K562 (cell line): ENCODE measurements around the gene CD300LB. TPM values are rescaled to one million over a fixed set of nuclear protein-coding genes. Genes with fewer than 3 reads are reported as not detected.

Experiments
- ATAC-seq: fragments of 200-7000 bp; cut with Tn5 transposase; 3 replicates; pipeline ENCODE4 v1.9.1; 2020; ENCODE audit warnings: moderate library complexity
- BruUV-seq: library from RNA; stranded (reverse); fragments of 400-500 nt; replicated peaks from 2 replicates; lab custom pipeline; 2021; lab: Mats Ljungman, UMichigan
- CTCF ChIA-PET: fragments of 300-600 bp; formaldehyde crosslinking; extraction: SDS; loops from one replicate; lab custom pipeline; 2021; ENCODE audit warnings: low intra/inter-chr PET ratio; lab: Yijun Ruan, JAX
- POLR2A ChIA-PET: fragments of 300-600, 350-650 bp; sonication (Branson Sonifier 250); formaldehyde crosslinking; extraction: SDS; loops from one replicate; lab custom pipeline; 2021; ENCODE audit warnings: antibody characterized with exemption, inconsistent platforms; lab: Yijun Ruan, JAX
- DNase-seq, 4 experiments: peaks; one replicate each; pipeline versions ENCODE4 v3.0.0 to v3.0.0-alpha.2; 2011 to 2018; ENCODE audit warnings: low spot score in 3 of 4, mixed read lengths in 3 of 4; ENCODE audit errors: extremely low read depth in 1 of 4
- FAIRE-seq: peaks from 2 replicates; lab custom pipeline; 2011; peaks lifted over from hg19 to GRCh38; lab: Jason Lieb, UNC
- H2AFZ ChIP-seq: 2 replicates; pipeline ENCODE4 v1.6.0; 2011; ENCODE audit warnings: low read depth, low read length, control low read depth, inconsistent platforms
- H3K27ac ChIP-seq: fragments of 200-600 bp; 3 replicates; pipeline ENCODE4 v1.8.0; 2011; ENCODE audit warnings: low read depth, mild to moderate bottlenecking, control low read depth, inconsistent platforms, low read length, moderate library complexity, mixed read lengths; ENCODE audit errors: extremely low read depth
- H3K27me3 ChIP-seq, 2 experiments: fragments of 300-600 bp in 1 of 2; 2 replicates in 1 of 2; 3 replicates in 1 of 2; pipeline versions ENCODE4 v1.6.0 to v1.8.0; 2011; ENCODE audit warnings: inconsistent platforms in 2 of 2, low read length in 2 of 2, mild to moderate bottlenecking in 1 of 2, mixed read lengths in 1 of 2, moderate library complexity in 1 of 2; ENCODE audit not compliant: control insufficient read depth in 2 of 2, insufficient read depth in 2 of 2
- H3K36me3 ChIP-seq: fragments of 300-600 bp; 3 replicates; pipeline ENCODE4 v1.8.0; 2011; ENCODE audit warnings: mild to moderate bottlenecking, low read length, inconsistent platforms; ENCODE audit not compliant: control insufficient read depth, insufficient read depth
- H3K4me1 ChIP-seq, 2 experiments: fragments of 200-600 bp in 1 of 2; replicated peaks in 1 of 2; 2 replicates in 1 of 2; 3 replicates in 1 of 2; pipeline versions ENCODE4 v1.5.1 to v1.8.0; 2011; ENCODE audit warnings: inconsistent platforms in 2 of 2, low read length in 2 of 2, mild to moderate bottlenecking in 1 of 2, mixed read lengths in 1 of 2, moderate library complexity in 1 of 2; ENCODE audit not compliant: control insufficient read depth in 2 of 2, insufficient read depth in 2 of 2
- H3K4me2 ChIP-seq: 2 replicates; pipeline ENCODE4 v1.6.1; 2011; ENCODE audit warnings: low read length, control low read depth, inconsistent platforms, mixed read lengths; ENCODE audit not compliant: insufficient read depth
- H3K4me3 ChIP-seq: fragments of 200-600 bp; sonication (generic), shearing (Covaris generic); 2 replicates; pipeline ENCODE4 v1.5.1; 2016; ENCODE audit warnings: control low read depth, inconsistent platforms
- H3K79me2 ChIP-seq: fragments of 200-600 bp; 3 replicates; pipeline ENCODE4 v1.8.0; 2011; ENCODE audit warnings: low read length, inconsistent platforms; ENCODE audit not compliant: control insufficient read depth, insufficient read depth
- H3K9ac ChIP-seq, 2 experiments: 2 replicates each; pipeline versions ENCODE4 v1.6.0 to v1.6.1; 2011; ENCODE audit warnings: low read depth in 2 of 2, low read length in 2 of 2, control low read depth in 1 of 2, inconsistent platforms in 1 of 2, mild to moderate bottlenecking in 1 of 2, mixed read lengths in 1 of 2; ENCODE audit not compliant: insufficient read depth in 1 of 2
- H3K9me1 ChIP-seq: one replicate; pipeline ENCODE4 v1.6.0; 2011; ENCODE audit warnings: inconsistent platforms, mild to moderate bottlenecking, low read length, moderate library complexity; ENCODE audit not compliant: control insufficient read depth, insufficient read depth
- H3K9me3 ChIP-seq: replicated peaks from 2 replicates; pipeline ENCODE4 v1.5.1; 2011; ENCODE audit warnings: low read depth, low read length, inconsistent platforms; ENCODE audit not compliant: control insufficient read depth, insufficient read depth
- H4K20me1 ChIP-seq: replicated peaks from 2 replicates; pipeline ENCODE4 v1.6.1; 2011; ENCODE audit warnings: low read length, inconsistent platforms, mixed read lengths; ENCODE audit not compliant: control insufficient read depth, insufficient read depth
- GATAD2B ChIP-seq: fragments of 450-650 bp; IDR thresholded peaks from 2 replicates; pipeline ENCODE4 v1.6.1; 2017; ENCODE audit warnings: mild to moderate bottlenecking, borderline replicate concordance
- JUND ChIP-seq, 2 experiments: IDR thresholded peaks; 2 replicates in 1 of 2; 3 replicates in 1 of 2; pipeline ENCODE4 v1.6.1; 2011; ENCODE audit warnings: borderline replicate concordance in 2 of 2, low read depth in 2 of 2, low read length in 2 of 2, improper control_type of control experiment in 1 of 2, missing biosample characterization in 1 of 2, missing genetic modification characterization in 1 of 2, missing genetic modification reagents in 1 of 2
- KDM5B ChIP-seq: fragments of 200-600 bp; sonication (generic); IDR thresholded peaks from 2 replicates; pipeline ENCODE4 v1.6.1; 2012; ENCODE audit warnings: low read depth, mild to moderate bottlenecking, moderate library complexity, low read length, control low read depth, inconsistent platforms; ENCODE audit not compliant: insufficient replicate concordance
- SMARCE1 ChIP-seq: fragments of 450-650 bp; IDR thresholded peaks from 2 replicates; pipeline ENCODE4 v1.7.1; 2016; ENCODE audit warnings: mild to moderate bottlenecking
- SMC3 ChIP-seq: conservative IDR thresholded peaks from 2 replicates; pipeline ENCODE4 v1.6.1; 2011; ENCODE audit warnings: low read depth, low read length, improper control_type of control experiment; ENCODE audit not compliant: insufficient read depth
- TEAD1 ChIP-seq, 2 experiments: fragments of 450-650 bp in 1 of 2; sonication (generic) in 1 of 2; formaldehyde crosslinking; IDR thresholded peaks; 2 replicates each; pipeline versions ENCODE4 v1.4.0 to v1.8.0; 2020 to 2022; ENCODE audit warnings: mild to moderate bottlenecking in 2 of 2, missing genetic modification reagents in 1 of 2
- ZFP36 ChIP-seq: fragments of 150-350 bp; IDR thresholded peaks from 2 replicates; pipeline ENCODE4 v1.6.1; 2018; ENCODE audit warnings: low read length, low read depth; ENCODE audit not compliant: partially characterized antibody
- WGBS: fragments of 100-300 bp; shearing (Covaris generic); methylation state at CpG from one replicate; pipeline ENCODE4 v1.1.6; 2016; ENCODE audit warnings: low coverage, mixed read lengths; ENCODE audit not compliant: insufficient coverage; ENCODE audit errors: missing lambda C conversion rate; 5-methylcytosine and 5-hydroxymethylcytosine counted together
- in situ Hi-C: fragments of 300-500 bp; cut with MboI; formaldehyde crosslinking; loops from 4 replicates; pipeline ENCODE4 v1.15.0; 2018; ENCODE audit warnings: inconsistent platforms, mixed read lengths
- intact Hi-C: fragments of 100-400 bp; cut with micrococcal nuclease; formaldehyde crosslinking; loops from 2 replicates; pipeline ENCODE4 v1.14.2; 2022
- polyA plus RNA-seq, 8 experiments: library from polyadenylated mRNA; depleted of rRNA in 4 of 8; stranded (reverse) in 5 of 8; unstranded in 3 of 8; fragments of >200 nt; fragmentation: Nextera tagmentation in 2 of 8; fragmentation: Illumina TruSeq in 1 of 8; extraction: Ambion mirVana in 2 of 8; extraction: Trizol in 1 of 8; gene quantifications; 2 replicates each; pipeline versions ENCODE4 v1.2.1 to v1.2.3, GENCODE V29; 2011 to 2014; ENCODE audit warnings: inconsistent platforms in 1 of 8, missing spikeins in 1 of 8
- total RNA-seq, 7 experiments: library from RNA; depleted of rRNA in 6 of 7; stranded (reverse); fragments of >200 nt in 6 of 7; fragmentation: Illumina TruSeq in 2 of 7; extraction: Trizol in 2 of 7; gene quantifications; 2 replicates each; pipeline versions ENCODE4 v1.2.1 to v1.2.3, GENCODE V29; 2011 to 2021; ENCODE audit warnings: low replicate concordance in 1 of 7
- TF ChIP-seq, protein P1 (sequence below): fragments of 450-650 bp; conservative IDR thresholded peaks from 2 replicates; pipeline ENCODE4 v1.6.1; 2016; ENCODE audit warnings: missing genetic modification characterization, low read depth, mild to moderate bottlenecking, control low read depth, missing compliant biosample characterization
- TF ChIP-seq, protein P2 (sequence below): sonication (generic); formaldehyde crosslinking; IDR thresholded peaks from 2 replicates; pipeline ENCODE4 v1.8.0; 2022; ENCODE audit warnings: missing genetic modification reagents, mild to moderate bottlenecking, borderline replicate concordance
- TF ChIP-seq, protein P3 (sequence below): fragments of 450-650 bp; formaldehyde crosslinking; IDR thresholded peaks from 2 replicates; pipeline ENCODE4 v1.4.0; 2020; ENCODE audit warnings: mild to moderate bottlenecking, moderate library complexity

CD300LB gene
- total and polyA plus RNA-seq, 9 of the 15 experiments (the other 6 are each of a cell fraction or from before 2014, with no cell fraction given): not detected

- TF ChIP-seq, protein P1, sequence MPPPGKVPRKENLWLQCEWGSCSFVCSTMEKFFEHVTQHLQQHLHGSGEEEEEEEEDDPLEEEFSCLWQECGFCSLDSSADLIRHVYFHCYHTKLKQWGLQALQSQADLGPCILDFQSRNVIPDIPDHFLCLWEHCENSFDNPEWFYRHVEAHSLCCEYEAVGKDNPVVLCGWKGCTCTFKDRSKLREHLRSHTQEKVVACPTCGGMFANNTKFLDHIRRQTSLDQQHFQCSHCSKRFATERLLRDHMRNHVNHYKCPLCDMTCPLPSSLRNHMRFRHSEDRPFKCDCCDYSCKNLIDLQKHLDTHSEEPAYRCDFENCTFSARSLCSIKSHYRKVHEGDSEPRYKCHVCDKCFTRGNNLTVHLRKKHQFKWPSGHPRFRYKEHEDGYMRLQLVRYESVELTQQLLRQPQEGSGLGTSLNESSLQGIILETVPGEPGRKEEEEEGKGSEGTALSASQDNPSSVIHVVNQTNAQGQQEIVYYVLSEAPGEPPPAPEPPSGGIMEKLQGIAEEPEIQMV: no peak
Observed at GRCh38 chr17:74497471-74497870, 33.8 kb downstream of the CD300LB start (continued).

DNA sequence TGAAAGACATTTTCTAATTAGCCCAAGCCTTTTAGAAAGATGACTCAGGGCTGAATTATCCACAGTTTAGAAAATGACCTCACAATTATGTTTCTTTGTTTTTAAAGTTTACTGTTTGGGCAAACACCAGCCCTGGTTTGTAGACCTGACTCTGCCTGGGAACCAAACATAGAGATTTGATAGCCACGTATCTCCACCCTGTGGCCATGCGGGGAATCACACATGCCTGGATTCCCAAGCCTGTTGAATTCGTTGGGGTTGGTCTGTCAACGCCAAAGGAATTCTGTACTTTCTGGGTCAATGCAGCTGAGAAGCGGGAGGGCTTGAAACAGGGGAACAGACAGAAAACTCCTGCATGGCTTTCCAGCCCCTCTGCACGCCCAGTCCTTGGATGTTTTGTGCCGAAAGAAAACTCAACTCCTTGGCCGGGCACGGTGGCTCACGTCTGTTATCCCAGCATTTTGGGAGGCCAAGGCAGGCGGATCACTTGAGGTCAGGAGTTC lies 37.9 kb downstream of the CD300LB start:
- Histone ChIP-seq H2AFZ (no peak overlapping the region), H3K9me1 (no peaks in the 10 kb centered on the region), H3K27ac (no peak overlapping the region), H3K36me3 (no peaks in the 10 kb centered on the region), H3K4me1 (no peaks in the 10 kb centered on the region), H3K4me3 (no peak overlapping the region), H3K9ac (no peak overlapping the region), H3K4me2 (no peak overlapping the region), H3K9me3 (no peaks in the 10 kb centered on the region), H3K79me2 (no peaks in the 10 kb centered on the region), H3K27me3 (peaks cover 0 to 20% of the 10 kb centered on the region in 2 experiments; a peak in 2 of 5 replicates), H4K20me1 (no peaks in the 10 kb centered on the region)
- BruUV-seq: no TSS peak
- CTCF ChIA-PET: interaction anchor here (0.7 to 3.6 kb wide), 11 partner anchors 33 to 497 kb away, joined by 3 to 37 read pairs (median 4); partner anchors contain the start of gene GPR142
- in situ Hi-C loops: loop anchor here (5.0 kb wide), 1 partner anchor 116 kb away; no protein-coding TSS in a partner anchor
- peak; percentile 99 for FAIRE-seq
- POLR2A ChIA-PET: no interaction called here
- intact Hi-C loops: loop anchor here (1.0 to 5.0 kb wide), 4 partner anchors 36 to 126 kb away; partner anchors contain the start of gene GPR142
- peak; percentile 92 for ATAC-seq
- WGBS: 12% methylated on average over 11 of the region's 11 CpGs
- peak; percentile 63 to 73 (median 66) for DNase-seq
- TF ChIP-seq SMARCE1: no peak
- peak; percentile 16; the same call in 1 of the 2 replicates for TF ChIP-seq JUND (IDR thresholded peaks at IDR 0.05; ENCODE audit: borderline replicate concordance, low read depth, low read length)
- no peak; the same call in 2 of the 3 replicates for TF ChIP-seq JUND (tag; IDR thresholded peaks at IDR 0.05; ENCODE audit: borderline replicate concordance, low read depth, low read length)
- peak; percentile 89 for TF ChIP-seq SMC3
- TF ChIP-seq ZFP36: no peak
- TF ChIP-seq GATAD2B: no peak
- TF ChIP-seq TEAD1 (CRISPR knock-in tag; IDR thresholded peaks at IDR 0.05): 0 out of 4 replicates have a peak, but pooled peaks of 1 of the 2 experiments have one; percentile 47
- no peak for TF ChIP-seq KDM5B
- TF ChIP-seq, protein P2, sequence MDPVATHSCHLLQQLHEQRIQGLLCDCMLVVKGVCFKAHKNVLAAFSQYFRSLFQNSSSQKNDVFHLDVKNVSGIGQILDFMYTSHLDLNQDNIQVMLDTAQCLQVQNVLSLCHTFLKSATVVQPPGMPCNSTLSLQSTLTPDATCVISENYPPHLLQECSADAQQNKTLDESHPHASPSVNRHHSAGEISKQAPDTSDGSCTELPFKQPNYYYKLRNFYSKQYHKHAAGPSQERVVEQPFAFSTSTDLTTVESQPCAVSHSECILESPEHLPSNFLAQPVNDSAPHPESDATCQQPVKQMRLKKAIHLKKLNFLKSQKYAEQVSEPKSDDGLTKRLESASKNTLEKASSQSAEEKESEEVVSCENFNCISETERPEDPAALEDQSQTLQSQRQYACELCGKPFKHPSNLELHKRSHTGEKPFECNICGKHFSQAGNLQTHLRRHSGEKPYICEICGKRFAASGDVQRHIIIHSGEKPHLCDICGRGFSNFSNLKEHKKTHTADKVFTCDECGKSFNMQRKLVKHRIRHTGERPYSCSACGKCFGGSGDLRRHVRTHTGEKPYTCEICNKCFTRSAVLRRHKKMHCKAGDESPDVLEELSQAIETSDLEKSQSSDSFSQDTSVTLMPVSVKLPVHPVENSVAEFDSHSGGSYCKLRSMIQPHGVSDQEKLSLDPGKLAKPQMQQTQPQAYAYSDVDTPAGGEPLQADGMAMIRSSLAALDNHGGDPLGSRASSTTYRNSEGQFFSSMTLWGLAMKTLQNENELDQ: no peak
- TF ChIP-seq, protein P3, sequence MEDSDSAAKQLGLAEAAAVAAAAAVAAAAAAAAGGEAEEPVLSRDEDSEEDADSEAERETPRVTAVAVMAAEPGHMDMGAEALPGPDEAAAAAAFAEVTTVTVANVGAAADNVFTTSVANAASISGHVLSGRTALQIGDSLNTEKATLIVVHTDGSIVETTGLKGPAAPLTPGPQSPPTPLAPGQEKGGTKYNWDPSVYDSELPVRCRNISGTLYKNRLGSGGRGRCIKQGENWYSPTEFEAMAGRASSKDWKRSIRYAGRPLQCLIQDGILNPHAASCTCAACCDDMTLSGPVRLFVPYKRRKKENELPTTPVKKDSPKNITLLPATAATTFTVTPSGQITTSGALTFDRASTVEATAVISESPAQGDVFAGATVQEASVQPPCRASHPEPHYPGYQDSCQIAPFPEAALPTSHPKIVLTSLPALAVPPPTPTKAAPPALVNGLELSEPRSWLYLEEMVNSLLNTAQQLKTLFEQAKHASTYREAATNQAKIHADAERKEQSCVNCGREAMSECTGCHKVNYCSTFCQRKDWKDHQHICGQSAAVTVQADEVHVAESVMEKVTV (CRISPR knock-in tag): peak; percentile 86
